Stromal cell of bone marrow (primary cell): Measurements from ENCODE around the gene EWSR1.
"Not testable (repeated sequence)": the region's sequence is repeated elsewhere in the genome, so short reads cannot be mapped to it uniquely, and the experiment has no call there.

Experiments used
- DNase-seq: peaks from one replicate; pipeline ENCODE4 v3.0.0-alpha.2; 2012; ENCODE audit warnings: low read depth

Gene EWSR1

DNA sequence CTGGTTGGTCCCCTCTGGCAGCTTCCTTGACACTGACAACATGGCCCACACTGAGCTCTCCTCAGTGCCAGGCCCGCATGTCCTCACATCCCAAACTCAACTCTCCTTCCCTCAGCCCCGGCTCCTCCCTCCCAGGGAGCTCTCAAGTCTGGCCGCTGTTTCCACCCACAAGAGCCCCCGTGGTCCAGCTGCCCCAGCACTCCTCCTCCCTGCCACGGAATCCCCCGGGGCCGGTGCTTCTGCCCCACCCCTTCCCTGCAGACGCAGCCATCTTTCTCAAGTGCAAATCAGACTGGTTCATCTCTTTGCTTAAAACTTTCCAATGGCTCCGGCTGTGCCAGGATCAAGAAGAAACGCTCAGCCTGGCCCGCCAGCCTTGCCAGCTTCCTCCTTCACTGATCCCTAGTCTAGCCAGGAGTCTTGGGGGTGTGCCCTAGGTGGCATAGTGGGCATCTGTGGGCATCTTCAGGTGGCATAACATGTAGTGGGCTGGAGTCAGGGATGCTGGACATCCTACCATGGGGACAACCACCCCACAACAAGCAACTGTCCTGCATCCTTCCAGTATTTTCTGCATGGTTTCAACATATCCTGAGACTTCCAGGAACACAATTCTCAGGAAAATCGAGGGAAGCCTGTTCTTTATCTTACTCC lies 69.7 kb downstream of the EWSR1 start:
- DNase-seq: no peak

DNA sequence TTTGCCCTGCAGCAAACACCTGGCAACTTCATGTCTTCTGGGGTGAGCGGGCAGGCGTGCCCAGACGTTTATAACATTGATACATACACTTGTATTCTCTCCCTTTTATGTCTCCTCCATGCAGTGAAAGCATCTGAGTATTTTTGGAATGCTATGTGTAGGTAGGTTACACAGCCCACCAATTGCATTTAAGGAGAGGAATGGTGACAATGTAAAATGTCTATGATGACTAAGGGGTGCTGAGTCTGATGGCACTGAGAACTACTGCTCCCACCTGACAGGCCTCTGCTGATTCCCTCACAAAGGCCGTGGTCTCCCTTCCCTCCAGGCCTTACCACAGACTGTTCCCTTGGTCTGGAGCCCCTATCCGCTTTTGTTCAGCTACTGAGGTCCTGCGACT lies 70.3 kb downstream of the EWSR1 start:
- no peak for DNase-seq

DNA sequence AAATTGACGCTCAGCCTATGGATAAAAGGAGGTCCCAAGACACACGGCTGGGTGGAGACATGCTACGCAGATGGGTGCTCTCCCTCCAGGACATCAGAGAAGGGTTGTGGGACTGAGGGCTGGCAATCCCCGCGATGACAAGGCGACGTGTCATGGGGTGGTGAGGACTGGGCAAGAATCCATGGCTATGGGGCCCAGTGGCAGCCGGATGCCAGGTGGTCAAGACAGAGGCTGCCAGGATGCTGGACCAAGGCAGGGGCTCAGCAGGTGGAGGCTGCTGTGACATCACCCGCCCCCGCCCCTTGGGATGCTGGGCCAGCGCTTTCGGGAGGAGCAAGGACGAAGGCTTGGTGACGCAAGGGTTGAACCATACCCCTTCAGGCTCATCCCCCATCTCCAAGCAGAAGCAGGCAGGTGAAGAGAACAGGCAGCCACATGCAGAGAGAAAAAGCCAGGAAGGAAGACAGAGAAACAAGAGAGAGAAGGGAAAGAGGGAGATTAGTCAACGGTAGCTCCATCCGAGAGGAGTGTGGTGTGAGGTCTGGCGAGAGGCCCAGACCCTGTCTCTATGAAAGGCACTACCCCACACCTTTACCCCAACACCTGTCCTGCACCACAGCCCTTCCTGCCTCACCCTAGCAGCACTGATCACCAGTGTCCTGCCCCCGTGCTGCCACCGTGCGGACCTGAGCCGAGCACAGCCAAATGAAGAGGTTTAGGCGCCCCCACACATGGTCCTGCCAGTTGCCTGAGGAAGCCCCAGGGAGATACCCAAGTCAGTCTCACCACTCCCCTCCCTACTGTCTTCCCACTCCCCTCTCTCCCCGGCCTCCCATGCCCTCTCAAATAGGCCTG lies 71.5 kb downstream of the EWSR1 start:
- no peak for DNase-seq

DNA sequence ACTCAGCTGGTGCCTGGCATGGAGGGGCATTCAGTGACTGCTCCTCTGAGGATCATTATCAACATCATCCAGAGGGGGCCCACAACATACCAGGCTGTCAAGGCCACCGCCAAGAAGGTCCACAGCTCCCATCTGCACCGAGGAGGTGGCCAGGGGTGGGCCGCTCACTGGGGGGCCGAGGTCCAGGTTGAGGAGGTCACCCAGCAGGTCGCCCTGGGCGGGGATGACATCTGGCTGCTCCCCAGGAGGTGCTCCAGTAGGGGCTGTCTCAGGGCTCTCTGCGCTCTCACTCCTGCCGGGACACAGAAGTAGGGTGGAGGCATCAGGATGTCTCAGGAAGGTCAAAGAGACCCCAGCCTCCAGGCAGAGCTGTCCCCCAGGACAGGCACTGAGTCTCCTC lies 72.5 kb downstream of the EWSR1 start:
- no peak for DNase-seq

DNA sequence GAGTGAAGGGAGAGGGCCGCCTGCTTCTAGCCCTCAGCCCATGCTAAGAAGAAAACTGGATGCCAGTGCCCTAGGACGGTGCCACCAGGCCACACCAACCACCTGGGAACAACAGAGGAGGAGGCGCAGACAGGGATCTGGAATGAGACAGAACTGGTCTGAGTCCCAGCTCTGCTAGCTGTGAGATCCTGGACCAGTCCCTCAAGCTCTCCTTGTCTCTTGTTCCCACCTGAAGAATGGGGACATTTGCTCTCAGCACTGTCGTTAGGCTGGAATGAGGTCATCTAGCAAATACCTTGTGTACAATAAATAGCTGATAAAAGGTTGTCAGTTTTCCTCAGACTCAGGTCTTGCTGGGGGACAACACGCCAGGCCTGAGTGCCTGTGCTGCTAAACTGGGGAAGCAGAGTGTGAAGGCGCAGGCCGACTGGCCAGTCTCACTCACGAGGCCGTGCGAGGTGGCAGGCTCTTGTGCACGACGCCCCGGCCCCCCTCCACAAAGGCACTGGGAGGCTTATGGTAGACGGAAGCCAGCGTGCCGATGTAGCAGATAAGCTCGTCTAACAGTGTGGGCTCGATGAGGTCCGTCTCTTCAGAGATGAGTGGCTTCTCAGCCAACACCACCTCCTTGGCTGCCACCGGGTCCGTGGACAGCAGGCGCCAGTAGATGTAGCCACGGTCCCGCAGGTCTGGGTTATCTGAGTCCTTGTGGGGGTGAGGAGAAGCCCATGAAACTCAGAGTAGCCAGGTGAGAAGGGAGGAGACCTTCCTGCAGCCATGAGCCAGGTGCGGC lies 73.2 kb downstream of the EWSR1 start:
- no peak for DNase-seq

DNA sequence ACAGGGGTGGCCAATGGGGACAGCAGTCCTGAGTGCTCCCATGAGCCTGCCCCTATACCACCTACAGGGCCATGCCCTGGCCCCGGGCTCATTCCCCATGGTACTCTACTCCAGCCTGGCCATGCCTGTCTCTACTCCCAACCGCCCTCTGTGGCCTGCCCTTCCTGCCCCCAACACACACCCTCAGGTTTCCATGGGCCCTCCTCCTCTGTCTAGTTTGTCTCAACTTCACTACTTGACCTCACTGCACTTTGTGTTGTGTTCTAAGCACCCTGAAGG lies 73.7 kb downstream of the EWSR1 start:
- DNase-seq: no peak

DNA sequence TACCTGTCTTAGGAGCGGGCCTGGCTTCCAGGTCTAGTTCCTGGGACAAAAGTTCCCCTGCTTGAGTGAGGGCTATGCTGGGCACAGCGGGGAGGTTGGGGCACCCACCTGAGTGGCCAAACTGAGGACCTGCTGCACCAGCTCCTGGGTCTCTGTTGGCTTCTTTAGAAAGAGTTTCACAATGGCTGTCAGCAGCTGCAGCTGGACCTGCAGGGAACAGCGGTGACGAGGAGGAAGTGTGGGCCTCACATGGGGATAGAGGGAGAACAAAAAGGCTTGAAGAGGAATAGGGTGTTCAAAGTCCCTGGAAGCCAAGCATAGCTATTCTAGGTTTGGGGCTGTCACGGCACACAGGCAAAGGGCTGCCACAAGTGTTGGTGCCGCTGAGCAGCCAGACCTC lies 74.1 kb downstream of the EWSR1 start:
- no peak for DNase-seq

DNA sequence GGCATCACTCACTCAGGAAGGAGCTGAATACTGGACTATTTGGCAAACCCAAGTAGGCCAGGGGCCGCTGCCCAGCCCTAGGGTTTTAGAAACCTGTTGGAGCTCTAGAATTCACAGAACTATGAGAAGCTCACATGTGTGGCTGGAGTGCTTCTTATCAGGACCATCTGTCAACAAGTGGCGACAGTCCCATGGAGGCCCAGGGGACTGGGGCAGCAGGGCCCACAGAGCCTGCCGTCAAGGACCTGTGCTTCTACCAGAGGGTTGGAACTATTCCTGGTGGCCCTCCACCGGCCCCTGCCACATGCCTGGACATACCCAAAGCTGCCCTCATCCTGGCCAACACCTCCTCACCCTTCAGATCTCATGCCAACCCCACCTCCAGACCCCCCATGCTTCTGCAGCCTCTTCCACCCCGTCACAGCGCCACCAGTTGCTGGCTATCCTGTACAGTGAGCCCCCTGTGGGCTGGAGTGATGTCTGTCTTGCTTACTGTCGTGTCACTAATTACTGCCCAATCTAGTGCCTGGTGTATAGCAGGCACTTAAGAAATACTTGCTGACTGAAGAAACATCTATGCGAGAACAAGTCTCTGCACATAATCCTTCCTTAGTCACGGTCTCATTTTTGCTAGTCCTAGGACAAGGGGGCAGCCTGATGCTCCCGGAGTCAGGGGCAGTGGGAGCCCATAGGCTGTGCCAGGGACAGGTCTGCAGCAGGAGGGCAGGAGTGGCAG lies 74.7 kb downstream of the EWSR1 start:
- DNase-seq: no peak

DNA sequence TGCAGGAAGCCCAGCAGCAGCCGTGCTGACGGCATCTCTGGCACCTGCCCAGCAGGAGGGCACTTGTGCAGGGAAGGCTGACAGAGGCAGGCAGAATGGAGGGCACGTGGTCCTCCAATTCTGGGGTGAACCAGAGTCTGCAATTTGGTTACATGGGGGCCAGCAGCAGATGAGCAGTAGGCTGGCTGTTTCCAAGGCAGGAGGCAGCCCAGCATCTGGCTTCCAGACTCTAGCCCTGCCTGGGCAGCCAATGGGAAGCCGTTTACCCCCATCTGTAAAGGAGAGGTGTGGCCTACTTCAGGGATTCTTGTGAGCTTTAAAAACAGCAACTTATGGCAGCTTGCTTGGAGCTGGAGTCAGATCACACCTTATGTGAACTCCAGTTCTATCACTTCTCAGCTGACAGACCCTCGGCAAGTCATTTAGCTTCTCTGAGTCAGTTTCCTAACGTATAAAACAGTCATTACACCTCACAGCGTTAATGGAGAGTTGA lies 75.3 kb downstream of the EWSR1 start:
- no peak for DNase-seq

DNA sequence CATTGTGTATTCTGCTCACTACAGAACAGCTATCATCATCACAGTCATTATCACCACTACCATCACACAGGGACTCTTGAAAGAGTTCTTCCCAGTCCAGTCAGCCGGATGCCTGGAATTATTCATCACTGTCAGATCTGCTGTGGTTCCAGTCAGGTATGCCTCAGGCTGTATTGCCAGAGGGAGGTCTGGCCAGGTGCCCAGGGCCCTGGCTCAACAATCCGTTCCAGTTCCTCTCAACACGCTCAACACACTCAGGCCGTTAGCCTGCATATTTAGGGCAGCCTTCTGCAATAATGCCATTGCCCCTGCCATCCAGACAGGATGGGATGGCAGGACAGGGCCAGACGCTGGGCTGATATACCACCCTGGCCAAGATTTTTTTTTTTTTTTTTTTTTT lies 76.1 kb downstream of the EWSR1 start:
- DNase-seq: peak; percentile 14

DNA sequence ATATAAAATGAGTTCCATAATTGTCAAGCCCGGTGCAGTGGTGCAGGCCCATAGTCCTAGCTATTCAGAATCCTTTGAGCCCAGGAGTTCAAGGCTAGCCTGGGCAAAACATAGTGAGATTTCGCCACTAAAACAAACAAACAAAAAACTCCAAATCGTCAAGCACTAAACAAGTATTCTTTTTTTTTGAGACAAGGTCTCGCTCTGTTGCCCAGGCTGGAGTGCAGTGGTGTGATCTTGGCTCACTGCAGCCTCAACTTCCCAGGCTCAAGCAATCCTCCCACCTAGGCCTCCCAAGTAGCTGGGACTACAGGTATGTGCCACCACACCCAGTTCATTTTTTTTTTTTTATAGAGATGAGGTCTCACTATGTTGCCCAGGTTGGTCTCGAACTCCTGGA lies 76.8 kb downstream of the EWSR1 start:
- not testable (repeated sequence) for DNase-seq

DNA sequence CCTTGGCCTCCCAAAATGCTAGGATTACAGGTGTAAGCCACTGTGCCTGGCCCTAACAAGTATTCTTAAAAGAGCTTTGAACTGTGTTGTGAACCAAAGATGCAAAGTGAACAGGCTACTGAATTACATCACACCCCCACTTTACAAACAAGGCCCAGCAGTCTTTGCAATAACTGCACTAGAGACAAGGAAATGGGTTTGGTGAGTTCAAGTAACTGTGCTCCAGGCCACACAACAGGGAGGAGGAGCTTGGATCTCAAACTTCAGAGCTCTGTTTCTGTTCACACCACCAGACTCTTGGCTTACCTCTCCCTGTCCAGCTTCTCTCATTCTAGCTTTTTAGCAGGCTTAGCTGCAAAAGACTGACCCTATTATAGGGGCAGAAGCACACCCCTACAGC lies 77.9 kb downstream of the EWSR1 start:
- no peak for DNase-seq

DNA sequence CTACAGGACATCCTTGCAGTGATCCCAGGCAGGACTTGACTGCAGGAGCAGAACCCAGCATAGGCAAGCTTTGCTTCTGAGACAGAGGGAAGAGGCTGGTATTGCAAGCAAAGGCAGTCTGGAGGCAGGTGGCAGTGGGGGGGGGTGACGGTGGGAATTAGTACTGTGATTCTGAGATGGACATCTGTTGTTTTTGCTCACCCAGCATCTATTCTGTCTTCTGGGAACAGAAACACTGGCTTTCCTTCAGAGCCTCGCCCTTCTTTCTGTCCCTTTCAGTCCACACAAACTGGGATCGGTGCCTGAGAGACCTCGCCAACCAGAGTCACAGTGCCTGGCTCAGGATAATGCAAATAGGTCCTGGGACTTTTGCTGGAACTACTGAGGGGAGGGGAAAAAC lies 78.6 kb downstream of the EWSR1 start:
- no peak for DNase-seq

DNA sequence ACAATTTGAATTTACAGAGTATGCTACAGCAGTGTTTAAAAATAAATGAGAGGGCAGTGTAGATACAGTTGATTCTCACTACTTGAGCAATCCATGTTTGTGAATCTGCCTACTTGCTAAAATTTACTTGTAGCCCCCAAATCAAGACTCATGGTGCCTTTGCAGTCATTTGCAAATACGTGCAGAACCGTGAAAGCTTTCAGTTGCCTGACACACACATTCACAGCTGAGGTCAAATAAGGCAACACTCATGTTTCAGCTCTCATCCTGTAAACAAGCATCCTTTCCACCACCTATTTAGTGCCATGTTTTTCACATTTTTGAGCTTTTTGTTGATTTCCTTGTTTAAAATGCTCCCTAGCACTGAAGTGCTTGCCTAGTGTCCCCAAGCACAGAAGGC lies 80.0 kb downstream of the EWSR1 start:
- DNase-seq: no peak

DNA sequence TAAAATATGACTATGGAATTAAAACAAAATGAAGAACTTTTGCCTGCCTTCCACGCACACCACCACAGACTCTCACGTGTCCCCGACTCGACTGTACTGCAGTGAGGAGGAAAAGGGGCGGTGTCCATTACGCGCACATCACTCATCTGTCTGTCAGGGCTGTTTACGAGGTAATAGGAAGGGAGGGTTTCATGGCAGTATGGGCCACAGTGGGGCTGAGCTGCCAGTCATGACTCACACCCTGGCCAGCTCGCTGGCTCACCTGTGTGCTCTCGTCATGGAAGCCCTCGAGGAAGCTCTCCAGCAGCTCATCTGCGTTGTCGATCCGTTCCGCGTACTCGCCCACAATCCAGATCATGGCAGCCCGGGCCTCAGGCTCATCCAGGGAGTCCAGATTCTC lies 80.9 kb downstream of the EWSR1 start:
- no peak for DNase-seq
